ENCODE results near the gene COL5A2.

COL5A2 gene

GRCh38 chr2:188984680-188985079 is 194.9 kb downstream of the COL5A2 start:
- H3K4me3 ChIP-seq (replicated peaks; ENCODE audit: low read depth, low read length), result no peak overlapping the region
- DNase-seq (ENCODE audit: low read depth), result peak; percentile 97
- TF ChIP-seq CTCF (IDR thresholded peaks at IDR 0.05; ENCODE audit: low read length, missing control alignments), result no peak

- TF ChIP-seq CTCF (IDR thresholded peaks at IDR 0.05; ENCODE audit: low read length, missing control alignments), result peak; percentile 34
- peak overlapping the region; percentile 8 for H3K4me3 ChIP-seq (replicated peaks; ENCODE audit: low read depth, low read length)
- peak; percentile 64 for DNase-seq (ENCODE audit: low read depth)
Observed at GRCh38 chr2:188984065-188984491, 195.5 kb downstream of the COL5A2 start.

- DNase-seq (ENCODE audit: low read depth), result peak; percentile 76
- TF ChIP-seq CTCF (IDR thresholded peaks at IDR 0.05; ENCODE audit: low read length, missing control alignments), result peak; percentile 67
- H3K4me3 ChIP-seq (replicated peaks; ENCODE audit: low read depth, low read length), result peak overlapping the region; percentile 84
Observed at GRCh38 chr2:188983427-188984064, 196.0 kb downstream of the COL5A2 start.

All from fibroblast of pulmonary artery (primary cell).